Neuronal stem cell (in vitro differentiated cells): ENCODE results near the gene ZNF141.
A peak's percentile ranks its signal among the peaks of the same experiment; 100 is the strongest.
"Not testable (repeated sequence)": the region's sequence is repeated elsewhere in the genome, so short reads cannot be mapped to it uniquely, and the experiment has no call there.

Source experiments
- DNase-seq: peaks from one replicate; pipeline ENCODE4 v3.0.0-alpha.2; 2013; ENCODE audit warnings: low spot score
- H2AFZ ChIP-seq: one replicate; pipeline ENCODE4 v1.6.1; 2013; ENCODE audit warnings: mild to moderate bottlenecking, low read length, inconsistent platforms
- H2AK5ac ChIP-seq: 2 replicates; pipeline ENCODE4 v1.6.1; 2013; ENCODE audit warnings: low read depth, mild to moderate bottlenecking, inconsistent platforms, low read length, moderate library complexity, mixed read lengths
- H2BK120ac ChIP-seq: 2 replicates; pipeline ENCODE4 v1.6.1; 2013; ENCODE audit warnings: low read depth, mild to moderate bottlenecking, inconsistent platforms, low read length, moderate library complexity, mixed read lengths
- H2BK12ac ChIP-seq: one replicate; pipeline ENCODE4 v1.6.1; 2013; ENCODE audit warnings: low read length, inconsistent platforms
- H2BK15ac ChIP-seq: 2 replicates; pipeline ENCODE4 v1.6.1; 2013; ENCODE audit warnings: mild to moderate bottlenecking, low read length, inconsistent platforms, mixed read lengths
- H2BK5ac ChIP-seq: one replicate; pipeline ENCODE4 v1.6.1; 2013; ENCODE audit warnings: inconsistent platforms, mild to moderate bottlenecking, low read length, moderate library complexity
- H3K14ac ChIP-seq: one replicate; pipeline ENCODE4 v1.6.1; 2013; ENCODE audit warnings: low read length, inconsistent platforms
- H3K18ac ChIP-seq: 2 replicates; pipeline ENCODE4 v1.6.1; 2013; ENCODE audit warnings: low read length, inconsistent platforms
- H3K23ac ChIP-seq: 2 replicates; pipeline ENCODE4 v1.6.1; 2013; ENCODE audit warnings: low read depth, mild to moderate bottlenecking, mixed read lengths, low read length, inconsistent platforms; ENCODE audit not compliant: poor library complexity
- H3K27ac ChIP-seq: replicated peaks from 3 replicates; pipeline ENCODE4 v1.5.1; 2013; ENCODE audit warnings: low read length, inconsistent platforms
- H3K27me3 ChIP-seq, 3 experiments: 2 replicates each; pipeline ENCODE4 v1.6.1; 2013; ENCODE audit warnings: low read length in 3 of 3, mild to moderate bottlenecking in 2 of 3, inconsistent platforms in 1 of 3, low read depth in 1 of 3, mixed read lengths in 1 of 3, moderate library complexity in 1 of 3; ENCODE audit not compliant: control insufficient read depth in 3 of 3, insufficient read depth in 3 of 3
- H3K36me3 ChIP-seq, 2 donors: replicated peaks in 1 of 2; 2 replicates each; pipeline ENCODE4 v1.6.1; 2013; ENCODE audit warnings: low read length in 2 of 2; ENCODE audit not compliant: control insufficient read depth in 2 of 2, insufficient read depth in 2 of 2
- H3K4ac ChIP-seq: 2 replicates; pipeline ENCODE4 v1.6.1; 2013; ENCODE audit warnings: inconsistent platforms, mild to moderate bottlenecking, low read length, moderate library complexity
- H3K4me1 ChIP-seq, 2 donors: 1 replicate in 1 of 2; 2 replicates in 1 of 2; pipeline ENCODE4 v1.6.1; 2013; ENCODE audit warnings: low read length in 2 of 2, low read depth in 1 of 2; ENCODE audit not compliant: control insufficient read depth in 2 of 2, insufficient read depth in 1 of 2
- H3K4me2 ChIP-seq: one replicate; pipeline ENCODE4 v1.6.1; 2013; ENCODE audit warnings: mild to moderate bottlenecking, low read length, inconsistent platforms; ENCODE audit not compliant: insufficient read depth, poor library complexity, severe bottlenecking
- H3K4me3 ChIP-seq, 2 donors: 2 replicates each; pipeline ENCODE4 v1.5.1; 2013; ENCODE audit warnings: low read length in 2 of 2, mild to moderate bottlenecking in 2 of 2, inconsistent platforms in 1 of 2, moderate library complexity in 1 of 2
- H3K79me1 ChIP-seq: one replicate; pipeline ENCODE4 v1.6.1; 2013; ENCODE audit warnings: low read depth, mild to moderate bottlenecking, inconsistent platforms, low read length, moderate library complexity
- H3K9ac ChIP-seq: one replicate; pipeline ENCODE4 v1.6.1; 2013; ENCODE audit warnings: mild to moderate bottlenecking, low read depth, low read length, inconsistent platforms; ENCODE audit not compliant: poor library complexity
- H3K9me3 ChIP-seq, 2 donors: replicated peaks in 1 of 2; 2 replicates each; pipeline versions ENCODE3 to v1.6.1; 2013; ENCODE audit warnings: low read length in 2 of 2, mild to moderate bottlenecking in 2 of 2, inconsistent platforms in 1 of 2, low read depth in 1 of 2, mixed read lengths in 1 of 2, moderate library complexity in 1 of 2; ENCODE audit not compliant: control insufficient read depth in 2 of 2, insufficient read depth in 1 of 2
- H4K8ac ChIP-seq: one replicate; pipeline ENCODE4 v1.6.1; 2013; ENCODE audit warnings: low read depth, mild to moderate bottlenecking, inconsistent platforms, low read length, moderate library complexity
- H4K91ac ChIP-seq: one replicate; pipeline ENCODE4 v1.6.1; 2013; ENCODE audit warnings: low read length, low read depth, mild to moderate bottlenecking, inconsistent platforms; ENCODE audit not compliant: poor library complexity
- WGBS, 2 donors: extraction: QIAGEN DNeasy Blood & Tissue Kit; methylation state at CpG; one replicate each; pipeline ENCODE4 v1.1.7; 2013; ENCODE audit warnings: missing lambda C conversion rate in 2 of 2, mixed read lengths in 1 of 2; ENCODE audit not compliant: insufficient read length in 2 of 2, insufficient replicate concordance in 1 of 2; ENCODE audit errors: extremely low coverage in 2 of 2; 5-methylcytosine and 5-hydroxymethylcytosine counted together

ZNF141 gene

GRCh38 chr4:385934-386707, 48.5 kb downstream of the ZNF141 start:
- Histone ChIP-seq H3K18ac (peak overlapping the region; percentile 71), H4K91ac (no peak overlapping the region), H3K27me3 (no peaks in the 10 kb centered on the region), H3K4me1 (no peaks in the 10 kb centered on the region), H3K36me3 (no peaks in the 10 kb centered on the region), H2BK5ac (no peak overlapping the region), H3K14ac (no peak overlapping the region), H3K9ac (no peak overlapping the region), H3K27ac (no peak overlapping the region), H2BK120ac (no peak overlapping the region), H2AK5ac (no peak overlapping the region), H3K79me1 (no peaks in the 10 kb centered on the region), H3K4ac (no peak overlapping the region), H2BK12ac (no peak overlapping the region), H3K9me3 (peaks cover 20 to 35% of the 10 kb centered on the region in 2 donors), H4K8ac (no peak overlapping the region), H3K23ac (peak overlapping the region; percentile 10), H2AFZ (no peak overlapping the region), H3K4me2 (no peak overlapping the region), H2BK15ac (no peak overlapping the region), H3K4me3 (peak overlapping the region in 1 of 2 donors; percentile 69)
- no peak for DNase-seq
- no CpG with 5 or more reads among the region's 46 CpGs for WGBS, 2 donors

GRCh38 chr4:386708-387105, 49.1 kb downstream of the ZNF141 start:
- Histone ChIP-seq H3K4me3 (peak overlapping the region in 1 of 2 donors; percentile 69), H3K4ac (no peak overlapping the region), H3K9ac (no peak overlapping the region), H4K8ac (no peak overlapping the region), H3K27me3 (no peaks in the 10 kb centered on the region), H2BK15ac (no peak overlapping the region), H2BK5ac (no peak overlapping the region), H2AK5ac (no peak overlapping the region), H2BK120ac (no peak overlapping the region), H3K27ac (no peak overlapping the region), H2AFZ (no peak overlapping the region), H3K36me3 (no peaks in the 10 kb centered on the region), H3K4me1 (no peaks in the 10 kb centered on the region), H3K23ac (no peak overlapping the region), H3K14ac (no peak overlapping the region), H3K4me2 (no peak overlapping the region), H4K91ac (no peak overlapping the region), H3K79me1 (no peaks in the 10 kb centered on the region), H3K9me3 (peaks cover 21 to 32% of the 10 kb centered on the region in 2 donors), H2BK12ac (no peak overlapping the region), H3K18ac (no peak overlapping the region)
- no CpG with 5 or more reads among the region's 23 CpGs for WGBS, 2 donors
- no peak for DNase-seq

DNA sequence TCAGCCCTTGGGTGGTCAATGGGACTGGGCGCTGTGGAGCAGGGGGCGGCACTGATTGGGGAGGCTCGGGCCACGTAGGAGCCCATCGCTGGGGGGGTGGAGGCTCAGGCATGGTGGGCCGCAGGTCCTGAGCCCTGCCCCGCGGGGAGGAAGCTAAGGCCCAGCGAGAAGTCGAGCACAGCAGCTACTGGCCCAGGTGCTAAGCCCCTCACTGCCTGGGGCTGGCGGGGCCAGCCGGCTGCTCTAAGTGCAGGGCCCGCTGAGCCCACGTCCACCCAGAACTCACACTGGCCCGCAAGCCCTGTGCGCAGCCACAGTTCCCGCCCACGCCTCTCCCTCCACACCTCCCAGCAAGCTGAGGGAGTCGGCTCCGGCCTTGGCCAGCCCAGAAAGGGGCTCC, 66.4 kb downstream of the ZNF141 start:
- Histone ChIP-seq H3K18ac (no peak overlapping the region), H3K9ac (no peak overlapping the region), H3K14ac (no peak overlapping the region), H2BK120ac (no peak overlapping the region), H3K36me3 (no peaks in the 10 kb centered on the region), H3K27ac (no peak overlapping the region), H2AFZ (no peak overlapping the region), H2BK12ac (no peak overlapping the region), H2AK5ac (no peak overlapping the region), H3K4me2 (no peak overlapping the region), H3K9me3 (peaks cover 7 to 11% of the 10 kb centered on the region in 2 donors), H3K27me3 (no peaks in the 10 kb centered on the region), H2BK5ac (no peak overlapping the region), H3K23ac (no peak overlapping the region), H3K79me1 (no peaks in the 10 kb centered on the region), H2BK15ac (no peak overlapping the region), H4K8ac (no peak overlapping the region), H4K91ac (no peak overlapping the region), H3K4me1 (no peaks in the 10 kb centered on the region), H3K4me3 (no peak overlapping the region), H3K4ac (no peak overlapping the region)
- no CpG with 5 or more reads among the region's 20 CpGs for WGBS, 2 donors
- DNase-seq, result no peak

GRCh38 chr4:408321-408720, 70.7 kb downstream of the ZNF141 start:
- not testable (repeated sequence) for H2AFZ ChIP-seq, H3K27me3 ChIP-seq, H3K36me3 ChIP-seq, H2BK5ac ChIP-seq, H2BK120ac ChIP-seq, H3K9ac ChIP-seq, H4K91ac ChIP-seq, H3K4me2 ChIP-seq, H3K23ac ChIP-seq, H3K4me3 ChIP-seq, H3K18ac ChIP-seq, H3K4me1 ChIP-seq, DNase-seq, H3K14ac ChIP-seq, H2BK15ac ChIP-seq, H2AK5ac ChIP-seq, H3K79me1 ChIP-seq, H3K4ac ChIP-seq, H2BK12ac ChIP-seq, H4K8ac ChIP-seq, H3K27ac ChIP-seq
- peaks cover 11 to 13% of the 10 kb centered on the region in 2 donors for H3K9me3 ChIP-seq
- no CpG with 5 or more reads among the region's 6 CpGs for WGBS, 2 donors
